ENCODE data around the gene CDKL2.

CDKL2 gene

GRCh38 chr4:75593393-75593792 is 36.9 kb downstream of the CDKL2 start:
- no peaks in the 10 kb centered on the region for H3K9me3 ChIP-seq (ENCODE audit: control insufficient read depth, low read length)
- H3K27me3 ChIP-seq (ENCODE audit: control insufficient read depth, insufficient read depth, low read length), result no peaks in the 10 kb centered on the region
- H3K9ac ChIP-seq (ENCODE audit: low read length), result no peak overlapping the region
- H3K4me1 ChIP-seq (ENCODE audit: control insufficient read depth, insufficient read depth, low read length), result no peaks in the 10 kb centered on the region
- no peak overlapping the region for H3K4me3 ChIP-seq (ENCODE audit: low read length)
- no peaks in the 10 kb centered on the region for H3K36me3 ChIP-seq (ENCODE audit: control insufficient read depth, insufficient read depth, low read length)

DNA sequence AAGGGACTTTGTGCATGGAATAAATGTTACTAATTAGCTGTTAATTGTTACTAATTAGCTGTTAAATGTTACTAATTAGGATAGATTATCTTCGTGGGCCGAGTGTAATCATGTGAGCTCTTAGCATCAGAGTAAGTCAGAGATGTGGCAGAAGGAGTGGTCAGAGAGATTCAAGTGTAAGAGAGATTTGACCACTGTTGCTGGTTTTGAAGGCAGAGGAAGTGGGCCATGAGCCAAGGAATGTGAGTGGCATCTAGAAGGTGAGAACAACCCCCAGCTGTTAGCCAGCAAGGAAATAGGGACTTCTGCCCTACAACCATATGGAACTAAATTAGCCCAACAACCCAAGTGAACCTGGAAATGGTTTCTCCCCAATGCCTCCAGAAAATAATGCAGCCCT is 46.3 kb downstream of the CDKL2 start:
- H3K4me1 ChIP-seq (ENCODE audit: control insufficient read depth, insufficient read depth, low read length), result no peaks in the 10 kb centered on the region
- no peaks in the 10 kb centered on the region for H3K36me3 ChIP-seq (ENCODE audit: control insufficient read depth, insufficient read depth, low read length)
- no peaks in the 10 kb centered on the region for H3K27me3 ChIP-seq (ENCODE audit: control insufficient read depth, insufficient read depth, low read length)
- H3K9ac ChIP-seq (ENCODE audit: low read length), result no peak overlapping the region
- H3K4me3 ChIP-seq (ENCODE audit: low read length), result no peak overlapping the region
- no peaks in the 10 kb centered on the region for H3K9me3 ChIP-seq (ENCODE audit: control insufficient read depth, low read length)

- Histone ChIP-seq H3K36me3 (ENCODE audit: control insufficient read depth, insufficient read depth, low read length) (no peaks in the 10 kb centered on the region), H3K27me3 (ENCODE audit: control insufficient read depth, insufficient read depth, low read length) (no peaks in the 10 kb centered on the region), H3K4me1 (ENCODE audit: control insufficient read depth, insufficient read depth, low read length) (no peaks in the 10 kb centered on the region), H3K9me3 (ENCODE audit: control insufficient read depth, low read length) (no peaks in the 10 kb centered on the region), H3K9ac (ENCODE audit: low read length) (no peak overlapping the region), H3K4me3 (ENCODE audit: low read length) (no peak overlapping the region)
Observed at GRCh38 chr4:75567725-75568124, 62.6 kb downstream of the CDKL2 start.

DNA sequence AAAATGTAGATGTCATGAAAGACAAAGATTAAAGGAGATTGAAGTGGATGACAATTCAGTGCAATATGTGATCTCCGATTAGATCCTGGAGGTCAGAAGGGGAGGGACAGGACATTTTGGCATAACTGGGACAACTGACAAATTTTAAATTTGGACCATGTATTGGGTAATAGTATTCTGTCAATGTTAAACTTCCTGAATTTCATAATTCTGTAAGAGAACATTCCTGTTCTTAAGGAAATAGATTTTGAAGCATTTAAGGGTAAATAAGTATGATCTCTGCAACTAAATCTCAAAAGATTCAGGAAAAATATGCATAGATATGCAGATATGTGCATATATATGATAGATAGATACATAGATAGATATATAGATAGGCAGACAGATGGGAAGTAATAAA is 63.4 kb downstream of the CDKL2 start:
- no peaks in the 10 kb centered on the region for H3K4me1 ChIP-seq (ENCODE audit: control insufficient read depth, insufficient read depth, low read length)
- no peak overlapping the region for H3K4me3 ChIP-seq (ENCODE audit: low read length)
- H3K36me3 ChIP-seq (ENCODE audit: control insufficient read depth, insufficient read depth, low read length), result no peaks in the 10 kb centered on the region
- no peaks in the 10 kb centered on the region for H3K27me3 ChIP-seq (ENCODE audit: control insufficient read depth, insufficient read depth, low read length)
- no peak overlapping the region for H3K9ac ChIP-seq (ENCODE audit: low read length)
- no peaks in the 10 kb centered on the region for H3K9me3 ChIP-seq (ENCODE audit: control insufficient read depth, low read length)

DNA sequence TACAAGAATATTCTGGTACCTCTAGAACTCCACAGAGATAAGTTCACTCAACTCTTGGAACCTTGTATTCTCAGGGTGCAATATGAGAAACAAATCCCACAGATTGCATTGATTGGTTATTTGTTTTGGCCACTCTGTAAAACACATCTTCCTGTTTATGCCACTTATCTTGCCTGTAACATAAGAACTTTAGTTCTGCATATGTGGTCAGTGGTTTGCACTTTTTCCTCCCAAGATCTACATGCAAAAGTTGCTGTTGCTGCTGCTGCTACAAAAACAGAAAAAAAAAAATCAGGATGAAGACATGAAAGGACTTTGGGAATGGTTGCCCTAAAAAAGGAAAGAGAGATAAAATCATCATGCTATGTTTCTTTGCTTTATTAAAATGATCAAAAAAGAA is 64.8 kb downstream of the CDKL2 start:
- H3K27me3 ChIP-seq (ENCODE audit: control insufficient read depth, insufficient read depth, low read length), result no peaks in the 10 kb centered on the region
- no peak overlapping the region for H3K4me3 ChIP-seq (ENCODE audit: low read length)
- no peaks in the 10 kb centered on the region for H3K9me3 ChIP-seq (ENCODE audit: control insufficient read depth, low read length)
- no peaks in the 10 kb centered on the region for H3K4me1 ChIP-seq (ENCODE audit: control insufficient read depth, insufficient read depth, low read length)
- H3K9ac ChIP-seq (ENCODE audit: low read length), result no peak overlapping the region
- no peaks in the 10 kb centered on the region for H3K36me3 ChIP-seq (ENCODE audit: control insufficient read depth, insufficient read depth, low read length)

DNA sequence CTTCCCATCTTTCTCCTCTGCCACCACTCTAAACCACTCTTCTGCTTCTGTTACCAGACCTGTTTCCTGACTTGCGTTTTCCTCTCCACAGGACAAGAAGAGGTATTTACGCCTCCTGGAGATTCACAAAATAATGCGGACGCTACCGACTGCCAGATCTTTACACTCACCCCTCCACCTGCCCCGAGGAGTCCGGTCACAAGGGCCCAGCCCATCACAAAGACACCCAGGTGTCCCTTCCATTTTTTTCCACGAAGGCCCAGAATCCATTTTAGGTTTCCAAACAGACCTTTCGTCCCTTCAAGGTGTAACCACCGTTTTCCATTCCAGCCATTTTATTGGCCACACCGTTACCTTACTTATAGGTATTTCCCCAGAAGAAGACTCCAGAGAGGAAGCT is 66.3 kb downstream of the CDKL2 start:
- Histone ChIP-seq H3K9me3 (ENCODE audit: control insufficient read depth, low read length) (no peaks in the 10 kb centered on the region), H3K36me3 (ENCODE audit: control insufficient read depth, insufficient read depth, low read length) (no peaks in the 10 kb centered on the region), H3K4me1 (ENCODE audit: control insufficient read depth, insufficient read depth, low read length) (no peaks in the 10 kb centered on the region), H3K27me3 (ENCODE audit: control insufficient read depth, insufficient read depth, low read length) (no peaks in the 10 kb centered on the region), H3K9ac (ENCODE audit: low read length) (no peak overlapping the region), H3K4me3 (ENCODE audit: low read length) (no peak overlapping the region)

DNA sequence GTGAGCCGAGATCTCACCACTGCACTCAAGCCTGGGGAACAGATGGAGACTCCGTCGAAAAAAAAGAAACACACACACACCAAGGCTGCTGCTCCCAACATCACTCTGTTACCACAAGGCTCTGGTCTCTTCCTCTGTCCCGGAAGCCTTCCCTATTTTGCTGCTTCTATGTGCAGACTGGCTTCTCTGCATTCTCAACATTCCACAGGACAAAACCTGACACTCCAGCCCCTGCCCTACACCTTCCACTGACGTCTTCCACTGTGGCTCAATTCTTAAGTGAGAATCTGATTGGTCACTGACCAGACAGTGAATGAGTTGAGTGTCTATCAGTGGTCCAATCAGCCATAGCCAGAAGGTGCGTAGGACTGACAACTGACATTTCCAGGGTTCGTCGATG is 68.5 kb downstream of the CDKL2 start:
- H3K4me3 ChIP-seq (ENCODE audit: low read length), result no peak overlapping the region
- no peak overlapping the region for H3K9ac ChIP-seq (ENCODE audit: low read length)
- no peaks in the 10 kb centered on the region for H3K4me1 ChIP-seq (ENCODE audit: control insufficient read depth, insufficient read depth, low read length)

DNA sequence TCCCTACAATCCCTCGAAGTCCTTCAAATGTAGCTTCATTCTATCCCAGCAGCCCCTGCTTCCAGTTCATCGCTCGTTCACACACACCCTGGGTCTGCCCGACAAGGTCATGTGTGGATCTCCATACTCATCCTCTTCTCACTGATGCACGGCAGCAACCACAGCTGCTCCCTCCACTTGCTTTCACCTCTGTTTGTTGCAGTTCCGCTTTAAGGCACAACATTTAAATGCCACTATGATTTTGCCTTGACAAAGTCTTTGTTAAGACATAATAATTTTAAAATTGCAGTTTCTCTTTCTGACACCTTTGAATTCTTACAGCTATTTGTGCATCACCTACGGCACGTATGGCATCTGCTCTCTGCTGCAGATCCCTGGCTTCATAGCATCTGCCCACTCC is 72.6 kb downstream of the CDKL2 start:
- Histone ChIP-seq H3K9ac (ENCODE audit: low read length) (no peak overlapping the region), H3K4me3 (ENCODE audit: low read length) (no peak overlapping the region), H3K36me3 (ENCODE audit: control insufficient read depth, insufficient read depth, low read length) (no peaks in the 10 kb centered on the region), H3K9me3 (ENCODE audit: control insufficient read depth, low read length) (no peaks in the 10 kb centered on the region), H3K27me3 (ENCODE audit: control insufficient read depth, insufficient read depth, low read length) (no peaks in the 10 kb centered on the region), H3K4me1 (ENCODE audit: control insufficient read depth, insufficient read depth, low read length) (no peaks in the 10 kb centered on the region)

More for the DNA sequence above, 68.5 kb downstream of the CDKL2 start:
- H3K27me3 ChIP-seq (ENCODE audit: control insufficient read depth, insufficient read depth, low read length), result no peaks in the 10 kb centered on the region
- no peaks in the 10 kb centered on the region for H3K36me3 ChIP-seq (ENCODE audit: control insufficient read depth, insufficient read depth, low read length)
- H3K9me3 ChIP-seq (ENCODE audit: control insufficient read depth, low read length), result no peaks in the 10 kb centered on the region

DNA sequence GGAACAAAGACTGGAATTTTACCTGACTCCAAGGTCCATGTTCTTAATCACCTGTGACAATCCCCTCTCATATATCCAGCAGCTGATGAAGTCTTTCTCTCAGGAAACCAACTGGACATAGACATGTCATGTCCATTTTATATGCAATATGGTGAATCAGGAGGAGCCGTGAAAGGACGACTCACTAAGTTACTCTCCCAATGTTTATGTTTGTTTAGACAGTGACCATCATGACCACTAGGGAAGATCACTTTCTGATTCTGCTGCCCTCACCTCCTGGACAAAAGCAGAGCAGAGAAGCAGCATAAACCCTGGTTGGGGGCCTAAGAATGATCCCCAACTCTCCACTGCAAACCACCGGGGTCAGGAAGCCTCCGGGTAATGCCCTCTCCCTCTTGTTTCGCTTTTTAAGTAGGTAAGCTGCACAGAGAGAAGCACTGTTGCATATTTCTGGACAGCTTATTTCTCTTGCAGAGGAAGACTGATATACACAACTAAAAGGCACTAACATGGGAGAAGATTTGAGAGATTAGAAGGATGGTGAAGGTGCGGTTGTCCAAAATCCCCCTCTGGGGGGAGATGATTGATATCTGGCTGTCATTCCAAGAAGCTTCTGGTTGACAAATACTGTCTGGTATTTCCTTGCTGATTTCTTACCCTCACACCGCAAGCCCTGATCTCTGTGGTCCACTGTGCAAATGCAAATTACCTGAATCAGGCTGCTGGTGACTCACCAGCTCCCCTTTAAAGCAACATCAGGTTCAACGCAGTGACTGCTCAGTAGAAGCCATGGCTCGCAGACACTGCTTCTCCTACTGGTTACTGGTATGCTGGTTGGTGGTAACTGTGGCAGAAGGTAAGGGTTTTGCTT is 74.8 kb downstream of the CDKL2 start, which contains the start of gene ODAPH:
Gene ODAPH (plus strand): TSS at position 773 of the 871 bp plus-strand sequence. CDS start 17 bp downstream, at position 790.
- no peaks in the 10 kb centered on the region for H3K4me1 ChIP-seq (ENCODE audit: control insufficient read depth, insufficient read depth, low read length)
- H3K9ac ChIP-seq (ENCODE audit: low read length), result no peak within 1 kb of the TSS
- no peak within 1 kb of the TSS for H3K4me3 ChIP-seq (ENCODE audit: low read length)
- H3K9me3 ChIP-seq (ENCODE audit: control insufficient read depth, low read length), result no peaks in the 10 kb centered on the region
- no peaks in the 10 kb centered on the region for H3K27me3 ChIP-seq (ENCODE audit: control insufficient read depth, insufficient read depth, low read length)
- H3K36me3 ChIP-seq (ENCODE audit: control insufficient read depth, insufficient read depth, low read length), result no peaks in the 10 kb centered on the region

- no peak overlapping the region for H3K4me3 ChIP-seq (ENCODE audit: low read length)
- H3K36me3 ChIP-seq (ENCODE audit: control insufficient read depth, insufficient read depth, low read length), result no peaks in the 10 kb centered on the region
- H3K27me3 ChIP-seq (ENCODE audit: control insufficient read depth, insufficient read depth, low read length), result no peaks in the 10 kb centered on the region
- H3K4me1 ChIP-seq (ENCODE audit: control insufficient read depth, insufficient read depth, low read length), result no peaks in the 10 kb centered on the region
- no peak overlapping the region for H3K9ac ChIP-seq (ENCODE audit: low read length)
- H3K9me3 ChIP-seq (ENCODE audit: control insufficient read depth, low read length), result no peaks in the 10 kb centered on the region
Observed at GRCh38 chr4:75552452-75552851, 77.9 kb downstream of the CDKL2 start.

DNA sequence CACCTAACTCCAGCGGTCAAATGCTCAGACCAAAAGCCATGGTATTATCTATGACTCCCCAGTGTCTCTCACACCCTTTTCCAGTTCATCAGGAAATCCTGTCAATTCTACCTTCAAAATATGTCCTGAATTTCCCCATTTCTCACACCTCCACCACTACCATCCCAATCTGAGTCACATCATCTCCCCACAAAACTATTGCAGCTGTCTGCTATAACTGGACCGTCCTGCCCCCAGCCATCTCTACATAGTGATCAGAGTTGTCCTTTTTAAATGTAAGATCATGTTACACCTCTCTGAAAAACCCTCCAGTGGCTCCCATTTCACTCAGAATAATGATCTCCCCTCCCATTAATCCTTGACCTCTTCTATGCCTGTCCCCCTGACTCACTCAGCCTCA is 81.3 kb downstream of the CDKL2 start:
- no peaks in the 10 kb centered on the region for H3K9me3 ChIP-seq (ENCODE audit: control insufficient read depth, low read length)
- H3K36me3 ChIP-seq (ENCODE audit: control insufficient read depth, insufficient read depth, low read length), result no peaks in the 10 kb centered on the region
- no peak overlapping the region for H3K4me3 ChIP-seq (ENCODE audit: low read length)
- H3K27me3 ChIP-seq (ENCODE audit: control insufficient read depth, insufficient read depth, low read length), result no peaks in the 10 kb centered on the region
- no peaks in the 10 kb centered on the region for H3K4me1 ChIP-seq (ENCODE audit: control insufficient read depth, insufficient read depth, low read length)
- no peak overlapping the region for H3K9ac ChIP-seq (ENCODE audit: low read length)

- Histone ChIP-seq H3K36me3 (ENCODE audit: control insufficient read depth, insufficient read depth, low read length) (no peaks in the 10 kb centered on the region), H3K4me3 (ENCODE audit: low read length) (no peak overlapping the region), H3K9ac (ENCODE audit: low read length) (no peak overlapping the region), H3K4me1 (ENCODE audit: control insufficient read depth, insufficient read depth, low read length) (no peaks in the 10 kb centered on the region), H3K9me3 (ENCODE audit: control insufficient read depth, low read length) (no peaks in the 10 kb centered on the region), H3K27me3 (ENCODE audit: control insufficient read depth, insufficient read depth, low read length) (no peaks in the 10 kb centered on the region)
Observed at GRCh38 chr4:75547647-75548387, 82.5 kb downstream of the CDKL2 start.
